ENCODE data around the gene IGSF21. TPM values are rescaled to one million over a fixed set of nuclear protein-coding genes. Genes with fewer than 3 reads are reported as not detected.

IGSF21 gene
- polyA plus RNA-seq, 1 donor (not counting 4 experiments of a cell fraction or from before 2014, with no cell fraction given) = not detected

- no peaks in the 10 kb centered on the region for H3K27me3 ChIP-seq (ENCODE audit: control insufficient read depth, extremely low read depth, insufficient read depth, low read length)
- H3K79me2 ChIP-seq (ENCODE audit: control insufficient read depth, insufficient read depth, low read length) = no peaks in the 10 kb centered on the region
- H4K20me1 ChIP-seq (ENCODE audit: control insufficient read depth, extremely low read depth, insufficient read depth, low read length) = no peaks in the 10 kb centered on the region
- FAIRE-seq = no peak
- H3K4me2 ChIP-seq (ENCODE audit: control insufficient read depth, extremely low read depth, insufficient read depth, low read depth, low read length) = no peak overlapping the region
- H2AFZ ChIP-seq (ENCODE audit: control insufficient read depth, low read length) = no peak overlapping the region
- H3K4me1 ChIP-seq (ENCODE audit: control insufficient read depth, extremely low read depth, insufficient read depth, low read length) = no peaks in the 10 kb centered on the region
- no peak overlapping the region for H3K4me3 ChIP-seq (ENCODE audit: control insufficient read depth in 2 of 3, extremely low read depth in 1 of 3, insufficient read depth in 2 of 3, low read depth in 1 of 3, low read length in 3 of 3)
- H3K27ac ChIP-seq (ENCODE audit: control insufficient read depth, insufficient read depth, low read length) = no peak overlapping the region
- no peaks in the 10 kb centered on the region for H3K36me3 ChIP-seq (ENCODE audit: control insufficient read depth in 2 of 2, extremely low read depth in 1 of 2, insufficient read depth in 2 of 2, low read length in 2 of 2)
- H3K9ac ChIP-seq (ENCODE audit: control insufficient read depth, extremely low read depth, insufficient read depth, low read length) = no peak overlapping the region
- TF ChIP-seq EZH2 (IDR thresholded peaks at IDR 0.05; ENCODE audit: low read length) (no peak), CTCF (optimal IDR thresholded peaks at IDR 0.05 in 1 of 3, IDR thresholded peaks at IDR 0.05 in 1 of 3, conservative IDR thresholded peaks at IDR 0.05 in 1 of 3; ENCODE audit: extremely low read depth in 1 of 3, insufficient read depth in 2 of 3, low read length in 3 of 3) (no peak)
- DNase-seq (ENCODE audit: low read depth, low spot score) = no peak
- H3K9me1 ChIP-seq (ENCODE audit: control insufficient read depth, extremely low read depth, insufficient read depth, low read length) = no peaks in the 10 kb centered on the region
- H3K9me3 ChIP-seq (ENCODE audit: control insufficient read depth, low read depth, low read length) = no peaks in the 10 kb centered on the region
- dilution Hi-C loops (cut with MboI; ENCODE audit: extremely low pct_ligation_motif_present, low sequenced_read_pairs) = no loop called here
These were observed 277.7 kb downstream of the IGSF21 start for GRCh38 chr1:18385239-18385790.

GRCh38 chr1:18386591-18386990, 279.0 kb downstream of the IGSF21 start:
- DNase-seq (ENCODE audit: low read depth, low spot score) (no peak), FAIRE-seq (no peak)
- Histone ChIP-seq H4K20me1 (ENCODE audit: control insufficient read depth, extremely low read depth, insufficient read depth, low read length) (no peaks in the 10 kb centered on the region), H2AFZ (ENCODE audit: control insufficient read depth, low read length) (no peak overlapping the region), H3K36me3 (ENCODE audit: control insufficient read depth in 2 of 2, extremely low read depth in 1 of 2, insufficient read depth in 2 of 2, low read length in 2 of 2) (no peaks in the 10 kb centered on the region), H3K79me2 (ENCODE audit: control insufficient read depth, insufficient read depth, low read length) (no peaks in the 10 kb centered on the region), H3K4me1 (ENCODE audit: control insufficient read depth, extremely low read depth, insufficient read depth, low read length) (no peaks in the 10 kb centered on the region), H3K9me3 (ENCODE audit: control insufficient read depth, low read depth, low read length) (no peaks in the 10 kb centered on the region), H3K27ac (ENCODE audit: control insufficient read depth, insufficient read depth, low read length) (no peak overlapping the region), H3K4me3 (ENCODE audit: control insufficient read depth in 2 of 3, extremely low read depth in 1 of 3, insufficient read depth in 2 of 3, low read depth in 1 of 3, low read length in 3 of 3) (no peak overlapping the region), H3K9me1 (ENCODE audit: control insufficient read depth, extremely low read depth, insufficient read depth, low read length) (no peaks in the 10 kb centered on the region), H3K9ac (ENCODE audit: control insufficient read depth, extremely low read depth, insufficient read depth, low read length) (no peak overlapping the region), H3K4me2 (ENCODE audit: control insufficient read depth, extremely low read depth, insufficient read depth, low read depth, low read length) (no peak overlapping the region), H3K27me3 (ENCODE audit: control insufficient read depth, extremely low read depth, insufficient read depth, low read length) (no peaks in the 10 kb centered on the region)
- TF ChIP-seq EZH2 (IDR thresholded peaks at IDR 0.05; ENCODE audit: low read length) (no peak), CTCF (optimal IDR thresholded peaks at IDR 0.05 in 1 of 3, IDR thresholded peaks at IDR 0.05 in 1 of 3, conservative IDR thresholded peaks at IDR 0.05 in 1 of 3; ENCODE audit: extremely low read depth in 1 of 3, insufficient read depth in 2 of 3, low read length in 3 of 3) (no peak)
- dilution Hi-C loops (cut with MboI; ENCODE audit: extremely low pct_ligation_motif_present, low sequenced_read_pairs) = no loop called here

Measured in keratinocyte (primary cell).